ENCODE measurements around the gene NHLRC2. TPM values are rescaled to one million over a fixed set of nuclear protein-coding genes. Genes with fewer than 3 reads are reported as not detected.

NHLRC2 gene
- total RNA-seq, 1 experiment from 2014 or later = 56.3 TPM

- no peaks in the 10 kb centered on the region for H3K9me2 ChIP-seq (ENCODE audit: insufficient read depth)
- CTCF ChIA-PET = no interaction called here
- RAD21 ChIA-PET (ENCODE audit: low non-redundant PET in 1 of 2, low total read pairs in 2 of 2, uncharacterized antibody in 2 of 2, unreplicated experiment in 2 of 2) = no interaction called here
- ATAC-seq = no peak
- H3K36me3 ChIP-seq (ENCODE audit: control insufficient read depth in 1 of 2, insufficient read depth in 2 of 2, low read length in 2 of 2) = peaks cover 9 to 10% of the 10 kb centered on the region in 2 experiments; a peak in 2 of 4 replicates
- H3K4me1 ChIP-seq (ENCODE audit: control insufficient read depth in 1 of 2, insufficient read depth in 2 of 2, low read length in 2 of 2) = no peaks in the 10 kb centered on the region
- no TSS peak for BruUV-seq (replicated peaks)
- TF ChIP-seq CTCF (IDR thresholded peaks at IDR 0.05 in 2 of 3, conservative IDR thresholded peaks at IDR 0.05 in 1 of 3; ENCODE audit: borderline replicate concordance in 1 of 3, insufficient read depth in 1 of 3, low read depth in 2 of 3, low read length in 2 of 3) (no peak), EZH2 (IDR thresholded peaks at IDR 0.05) (no peak), EGR1 (IDR thresholded peaks at IDR 0.05; ENCODE audit: low read depth) (no peak), SP1 (IDR thresholded peaks at IDR 0.05; ENCODE audit: low read depth) (no peak), SIN3A (IDR thresholded peaks at IDR 0.05; ENCODE audit: low read depth) (no peak), YY1 (IDR thresholded peaks at IDR 0.05; ENCODE audit: extremely low read depth, insufficient replicate concordance, low read depth, low read length) (no peak), POLR2AphosphoS5 (IDR thresholded peaks at IDR 0.05; ENCODE audit: low read depth, low read length) (no peak), CBX3 (IDR thresholded peaks at IDR 0.05; ENCODE audit: low read depth) (no peak), JUND (IDR thresholded peaks at IDR 0.05) (no peak), RAD21 (IDR thresholded peaks at IDR 0.05; ENCODE audit: low read depth) (no peak), ELF1 (IDR thresholded peaks at IDR 0.05; ENCODE audit: borderline replicate concordance, low read depth) (no peak), TCF7L2 (IDR thresholded peaks at IDR 0.05; ENCODE audit: borderline replicate concordance, extremely low read depth, insufficient read depth, insufficient read length) (no peak), EZH2phosphoT487 (IDR thresholded peaks at IDR 0.05; ENCODE audit: borderline replicate concordance) (no peak), FOSL1 (IDR thresholded peaks at IDR 0.05; ENCODE audit: low read depth) (no peak), ZFX (IDR thresholded peaks at IDR 0.05) (no peak), ATF3 (IDR thresholded peaks at IDR 0.05) (no peak), POLR2A (IDR thresholded peaks at IDR 0.05; ENCODE audit: borderline replicate concordance, extremely low read depth, insufficient read depth, insufficient read length) (no peak)
- TF ChIP-seq, protein P1, sequence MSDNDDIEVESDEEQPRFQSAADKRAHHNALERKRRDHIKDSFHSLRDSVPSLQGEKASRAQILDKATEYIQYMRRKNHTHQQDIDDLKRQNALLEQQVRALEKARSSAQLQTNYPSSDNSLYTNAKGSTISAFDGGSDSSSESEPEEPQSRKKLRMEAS (IDR thresholded peaks at IDR 0.05) = no peak
- TF ChIP-seq, protein P2, sequence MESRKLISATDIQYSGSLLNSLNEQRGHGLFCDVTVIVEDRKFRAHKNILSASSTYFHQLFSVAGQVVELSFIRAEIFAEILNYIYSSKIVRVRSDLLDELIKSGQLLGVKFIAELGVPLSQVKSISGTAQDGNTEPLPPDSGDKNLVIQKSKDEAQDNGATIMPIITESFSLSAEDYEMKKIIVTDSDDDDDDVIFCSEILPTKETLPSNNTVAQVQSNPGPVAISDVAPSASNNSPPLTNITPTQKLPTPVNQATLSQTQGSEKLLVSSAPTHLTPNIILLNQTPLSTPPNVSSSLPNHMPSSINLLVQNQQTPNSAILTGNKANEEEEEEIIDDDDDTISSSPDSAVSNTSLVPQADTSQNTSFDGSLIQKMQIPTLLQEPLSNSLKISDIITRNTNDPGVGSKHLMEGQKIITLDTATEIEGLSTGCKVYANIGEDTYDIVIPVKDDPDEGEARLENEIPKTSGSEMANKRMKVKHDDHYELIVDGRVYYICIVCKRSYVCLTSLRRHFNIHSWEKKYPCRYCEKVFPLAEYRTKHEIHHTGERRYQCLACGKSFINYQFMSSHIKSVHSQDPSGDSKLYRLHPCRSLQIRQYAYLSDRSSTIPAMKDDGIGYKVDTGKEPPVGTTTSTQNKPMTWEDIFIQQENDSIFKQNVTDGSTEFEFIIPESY (IDR thresholded peaks at IDR 0.05; ENCODE audit: extremely low read depth, insufficient replicate concordance, low read length) = no peak
- no peak overlapping the region for H3K9ac ChIP-seq (ENCODE audit: low read length)
- H3K4me3 ChIP-seq (replicated peaks in 1 of 2; ENCODE audit: low read depth in 1 of 2, low read length in 2 of 2) = no peak overlapping the region
- no peaks in the 10 kb centered on the region for H3K27me3 ChIP-seq (ENCODE audit: insufficient read depth, low read length)
- POLR2A ChIA-PET = no interaction called here
- no peaks in the 10 kb centered on the region for H3K79me2 ChIP-seq (ENCODE audit: insufficient read depth, low read length)
- H4K20me1 ChIP-seq (ENCODE audit: insufficient read depth) = no peaks in the 10 kb centered on the region
- no peak overlapping the region for H2AFZ ChIP-seq (ENCODE audit: low read depth, low read length, poor library complexity, severe bottlenecking)
- H3K27ac ChIP-seq (ENCODE audit: low read depth, low read length) = no peak overlapping the region
- H3K9me3 ChIP-seq (ENCODE audit: control insufficient read depth in 1 of 2, insufficient read depth in 1 of 2, low read depth in 1 of 2, low read length in 2 of 2) = no peaks in the 10 kb centered on the region
- DNase-seq (ENCODE audit: low read depth, low spot score) = no peak
- H3K4me2 ChIP-seq (ENCODE audit: low read length) = no peak overlapping the region
- intact Hi-C loops (cut with micrococcal nuclease) = no loop called here
Observed at GRCh38 chr10:113846036-113846435, 8.4 kb upstream of the NHLRC2 start.

Measured in HCT116 (cell line).